Stimulated activated CD4-positive, alpha-beta T cell treated with anti-CD3 and anti-CD28 coated beads, Interleukin-15, amount 100 ng/mL, for 48 hours (primary cell): Measurements from ENCODE around the gene ARPC1A.
"Not testable (repeated sequence)": the region's sequence is repeated elsewhere in the genome, so short reads cannot be mapped to it uniquely, and the experiment has no call there.

ENCODE experiments used
- DNase-seq, 2 donors: peaks; one replicate each; pipeline ENCODE4 v3.0.0-alpha.2; 2020; ENCODE audit warnings: low read depth in 2 of 2

The ARPC1A gene

GRCh38 chr7:99325592-99326407 lies at the start of gene ARPC1A:
TSS of gene ARPC1A (plus strand) at chr7:99325898. CDS start at chr7:99333354, 7,456 bp downstream.
- DNase-seq, result peak; percentile 80 to 88

DNA sequence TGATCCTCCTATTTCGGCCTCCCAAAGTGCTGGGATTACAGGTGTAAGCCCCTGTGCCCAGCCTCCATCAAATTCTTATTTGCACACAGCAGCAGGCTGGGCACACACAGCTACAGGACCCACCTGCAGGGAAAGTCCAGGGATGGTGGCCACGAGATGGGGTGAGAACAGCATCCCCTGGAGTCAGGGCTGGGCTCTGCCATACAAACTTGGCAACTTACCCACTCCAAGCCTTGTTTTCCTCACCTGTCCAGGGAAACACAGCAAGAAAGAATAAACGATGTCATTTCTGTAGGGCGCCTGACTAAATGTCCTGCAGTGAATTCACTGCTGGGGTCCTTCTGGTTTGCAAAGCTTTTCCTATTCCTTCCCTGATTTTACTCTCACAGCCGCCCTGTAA lies 47.5 kb upstream of the ARPC1A start:
- DNase-seq, result no peak

DNA sequence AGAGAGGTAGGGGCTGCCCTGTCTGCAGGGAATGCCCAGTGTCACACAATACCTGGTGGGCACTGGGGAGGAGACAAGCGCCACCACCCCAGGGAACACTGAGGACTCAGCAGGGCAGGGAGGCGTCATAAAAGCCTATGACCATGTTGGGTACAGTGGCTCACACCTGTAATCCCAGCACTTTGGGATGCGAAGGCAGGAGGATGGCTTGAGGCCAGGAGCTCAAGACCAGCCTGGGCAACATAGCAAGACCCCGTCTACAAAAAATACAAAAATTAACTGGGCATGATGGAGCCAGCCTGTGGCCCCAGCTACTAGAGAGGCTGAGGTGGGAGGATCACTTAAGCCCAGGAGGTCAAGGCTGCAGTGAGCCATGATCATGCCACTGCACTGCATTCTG lies 41.5 kb upstream of the ARPC1A start:
- DNase-seq, result not testable (repeated sequence)

DNA sequence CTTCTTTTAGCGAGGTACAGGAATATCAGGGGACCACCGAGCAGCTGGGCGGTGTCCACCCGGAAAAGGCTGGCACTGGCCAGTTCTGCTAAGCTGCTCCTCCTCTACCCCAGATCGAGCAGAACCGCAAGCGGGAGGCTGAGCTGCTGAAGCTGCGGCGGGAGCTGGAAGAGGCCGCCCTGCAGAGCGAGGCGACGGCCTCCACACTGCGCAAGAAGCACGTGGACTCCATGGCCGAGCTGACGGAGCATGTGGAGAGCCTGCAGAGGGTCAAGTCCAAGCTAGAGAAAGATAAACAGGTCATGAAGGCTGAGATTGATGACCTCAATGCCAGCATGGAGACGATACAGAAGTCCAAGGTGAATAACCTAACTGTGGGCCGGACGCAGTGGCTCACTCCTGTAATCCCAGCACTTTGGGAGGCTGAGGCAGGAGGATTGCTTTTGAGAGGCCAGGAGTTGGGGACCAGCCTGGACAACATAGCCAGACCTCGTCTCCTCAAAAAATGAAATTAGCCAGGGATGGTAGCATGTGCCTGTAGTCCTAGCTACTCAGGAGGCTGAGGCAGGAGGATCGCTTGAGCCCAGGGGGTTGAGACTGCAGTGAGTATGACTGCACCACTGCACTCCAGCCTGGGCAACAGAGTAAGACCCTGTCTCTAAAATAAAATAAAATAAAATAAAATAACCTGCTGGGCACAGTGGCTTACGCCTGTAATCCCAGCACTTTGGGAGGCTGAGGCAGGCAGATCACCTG lies 37.7 kb upstream of the ARPC1A start:
- no peak for DNase-seq

DNA sequence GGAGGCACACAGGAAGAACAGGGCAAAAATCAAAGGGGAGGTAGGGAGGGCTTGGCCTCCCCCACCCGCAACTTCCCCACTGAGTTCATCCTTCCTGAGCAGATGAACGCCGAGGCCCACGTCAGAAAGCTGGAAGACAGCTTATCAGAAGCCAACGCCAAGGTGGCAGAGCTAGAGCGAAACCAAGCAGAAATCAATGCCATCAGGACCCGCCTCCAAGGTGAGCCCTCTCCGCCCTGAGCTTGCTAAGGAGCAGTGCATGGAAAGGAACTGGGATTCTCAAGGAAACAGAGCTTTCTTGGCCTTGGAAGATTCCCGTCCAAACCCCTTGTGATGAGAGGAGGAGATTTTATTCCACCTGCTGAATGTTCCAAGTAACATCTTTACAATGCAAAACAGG lies 36.5 kb upstream of the ARPC1A start:
- DNase-seq, result no peak

GRCh38 chr7:99290148-99290547 lies 35.5 kb upstream of the ARPC1A start:
- DNase-seq, result not testable (repeated sequence)

GRCh38 chr7:99290980-99291607 lies 34.6 kb upstream of the ARPC1A start:
- no peak for DNase-seq

DNA sequence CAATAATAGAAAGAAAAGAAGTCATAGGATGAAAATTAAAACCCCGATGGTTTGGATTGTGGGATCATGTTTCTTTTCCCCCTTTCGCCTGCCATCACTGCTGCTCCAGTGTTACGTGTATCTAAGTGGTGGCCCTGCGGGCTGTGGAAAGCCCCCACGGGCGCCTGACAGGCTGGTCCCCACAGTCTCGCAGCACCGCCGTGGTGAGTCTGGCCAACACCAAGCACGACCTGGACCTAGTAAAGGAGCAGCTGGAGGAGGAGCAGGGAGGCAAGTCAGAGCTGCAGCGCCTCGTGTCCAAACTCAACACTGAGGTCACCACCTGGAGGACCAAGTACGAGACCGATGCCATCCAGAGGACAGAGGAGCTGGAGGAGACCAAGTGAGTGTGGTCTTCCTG lies 33.6 kb upstream of the ARPC1A start:
- no peak for DNase-seq

DNA sequence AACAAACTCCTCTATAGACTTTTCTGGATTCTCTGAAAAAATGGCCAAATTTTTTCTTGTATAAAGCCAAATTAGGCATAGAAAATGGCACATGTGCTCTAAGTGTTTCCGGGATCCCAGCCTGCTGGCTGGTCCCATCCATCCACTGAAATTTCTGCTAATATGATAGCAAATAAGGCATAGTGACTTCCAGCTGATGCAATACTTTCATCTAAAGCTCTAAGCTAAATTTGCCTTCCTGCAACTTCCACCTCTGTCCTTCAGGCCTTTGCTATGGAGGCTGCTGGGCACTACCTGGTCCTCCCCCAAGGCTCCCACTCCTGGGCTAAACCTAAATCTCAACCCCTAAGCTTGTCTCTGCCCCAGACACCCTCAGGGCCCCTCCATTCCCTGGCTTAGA lies 32.5 kb upstream of the ARPC1A start:
- no peak for DNase-seq

GRCh38 chr7:99293650-99294049 lies 32.0 kb upstream of the ARPC1A start:
- DNase-seq, result no peak

GRCh38 chr7:99296471-99296870 lies 29.2 kb upstream of the ARPC1A start:
- no peak for DNase-seq

DNA sequence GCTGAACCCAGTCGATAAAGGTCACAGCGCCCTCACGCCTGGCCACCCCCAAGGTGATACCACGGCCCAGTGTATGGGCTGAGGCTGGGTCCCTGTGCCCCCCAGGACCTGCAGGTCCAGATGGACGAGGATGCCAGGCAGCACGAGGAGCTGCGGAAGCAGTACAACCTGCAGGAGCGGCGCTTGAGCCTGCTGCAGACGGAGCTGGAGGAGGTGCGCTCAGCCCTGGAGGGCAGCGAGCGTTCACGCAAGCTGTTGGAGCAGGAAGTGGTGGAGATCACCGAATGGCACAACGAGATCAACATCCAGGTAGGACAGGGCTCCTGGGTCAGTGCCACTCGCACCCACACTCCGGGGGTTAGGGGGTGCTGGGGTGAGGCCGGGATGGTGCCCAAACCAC lies 24.2 kb upstream of the ARPC1A start:
- DNase-seq, result no peak

- no peak for DNase-seq
Measured at GRCh38 chr7:99305473-99306260, 20.0 kb upstream of the ARPC1A start.

GRCh38 chr7:99308461-99309074 lies 17.1 kb upstream of the ARPC1A start:
- no peak for DNase-seq

GRCh38 chr7:99309111-99309510 lies 16.6 kb upstream of the ARPC1A start:
- no peak for DNase-seq

DNA sequence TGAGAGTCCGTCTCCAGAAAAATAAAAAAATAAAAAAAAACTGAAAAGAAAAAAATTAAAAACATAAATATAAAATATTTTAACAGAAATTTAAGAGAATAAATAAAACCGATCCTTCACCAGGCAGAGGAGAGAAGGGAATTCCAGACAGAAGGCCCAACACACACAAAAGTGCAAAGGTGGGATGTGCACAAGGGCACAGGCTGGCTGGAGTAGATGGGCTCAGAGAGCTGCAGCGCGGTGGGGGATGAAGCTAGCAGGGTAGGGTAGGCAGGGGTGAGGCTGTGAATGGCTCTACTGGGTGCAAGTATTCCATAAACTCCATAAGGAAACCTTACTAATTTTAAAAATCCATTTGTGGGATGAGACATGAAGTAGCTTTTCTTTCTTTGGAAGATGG lies 15.7 kb upstream of the ARPC1A start:
- DNase-seq, result no peak

DNA sequence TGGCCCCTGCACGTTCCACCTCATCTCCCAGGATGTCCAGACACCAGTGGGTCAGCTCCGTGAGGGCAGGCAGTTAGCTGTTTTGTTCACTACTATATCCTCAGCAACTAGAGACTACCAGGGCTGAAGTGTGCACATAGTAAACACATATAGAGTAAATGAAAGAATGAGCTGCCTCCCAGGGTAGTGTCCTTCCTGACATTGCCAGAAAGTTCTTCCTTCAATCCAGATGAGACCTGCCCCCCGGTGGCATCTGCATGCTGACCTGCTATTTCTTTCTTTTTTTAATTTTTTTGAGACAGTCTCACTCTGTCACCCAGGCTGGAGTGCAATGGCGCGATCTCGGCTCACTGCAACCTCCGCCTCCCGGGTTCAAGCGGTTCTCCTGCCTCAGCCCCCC lies 14.0 kb upstream of the ARPC1A start:
- DNase-seq, result no peak

GRCh38 chr7:99312316-99313203 lies 13.1 kb upstream of the ARPC1A start:
- peak; percentile 48 to 64 for DNase-seq

GRCh38 chr7:99313204-99313573 lies 12.5 kb upstream of the ARPC1A start:
- no peak for DNase-seq

GRCh38 chr7:99314504-99314903 lies 11.2 kb upstream of the ARPC1A start:
- DNase-seq, result peak; percentile 36 to 42
